Measurements from ENCODE around the gene PROM2.
"Not testable (repeated sequence)": the region's sequence is repeated elsewhere in the genome, so short reads cannot be mapped to it uniquely, and the experiment has no call there.

PROM2 gene

GRCh38 chr2:95274291-95275150 is at the start of gene PROM2:
TSS of gene PROM2 (plus strand) at chr2:95274449. CDS start at chr2:95274586, 137 bp downstream.
- FAIRE-seq: no peak

- FAIRE-seq: no peak
Measured at GRCh38 chr2:95225658-95226057, 48.6 kb upstream of the PROM2 start.

GRCh38 chr2:95231723-95232122 is 42.5 kb upstream of the PROM2 start:
- FAIRE-seq: no peak

- no peak for FAIRE-seq
Measured at GRCh38 chr2:95232232-95232631, 42.0 kb upstream of the PROM2 start.

GRCh38 chr2:95234286-95234785 is 39.9 kb upstream of the PROM2 start:
- no peak for FAIRE-seq

GRCh38 chr2:95234816-95235215 is 39.4 kb upstream of the PROM2 start:
- no peak for FAIRE-seq

GRCh38 chr2:95238131-95238530 is 36.1 kb upstream of the PROM2 start:
- no peak for FAIRE-seq

GRCh38 chr2:95240091-95240490 is 34.2 kb upstream of the PROM2 start:
- FAIRE-seq: no peak

GRCh38 chr2:95240556-95240955 is 33.7 kb upstream of the PROM2 start:
- no peak for FAIRE-seq

- not testable (repeated sequence) for FAIRE-seq
Measured at GRCh38 chr2:95242084-95242483, 32.2 kb upstream of the PROM2 start.

GRCh38 chr2:95258271-95258670 is 16.0 kb upstream of the PROM2 start:
- FAIRE-seq: no peak

GRCh38 chr2:95260028-95261023 is 13.9 kb upstream of the PROM2 start:
- no peak for FAIRE-seq

GRCh38 chr2:95261602-95262001 is 12.6 kb upstream of the PROM2 start:
- FAIRE-seq: no peak

GRCh38 chr2:95262896-95263542 is 11.2 kb upstream of the PROM2 start:
- FAIRE-seq: no peak

- no peak for FAIRE-seq
Measured at GRCh38 chr2:95264624-95265023, 9.6 kb upstream of the PROM2 start.

GRCh38 chr2:95265182-95265581 is 9.1 kb upstream of the PROM2 start:
- FAIRE-seq: no peak

- no peak for FAIRE-seq
Measured at GRCh38 chr2:95266781-95267430, 7.3 kb upstream of the PROM2 start.

GRCh38 chr2:95267458-95268210 is 6.6 kb upstream of the PROM2 start:
- FAIRE-seq: no peak

GRCh38 chr2:95268211-95269035 is 5.8 kb upstream of the PROM2 start:
- no peak for FAIRE-seq

GRCh38 chr2:95269036-95269680 is 5.1 kb upstream of the PROM2 start:
- no peak for FAIRE-seq

Data from TTC549 (cell line).